C4-2B (cell line): ENCODE measurements around the gene IFI44L.

Experiments used
- ZFX ChIP-seq: fragments of 450-650 bp; IDR thresholded peaks from 2 replicates; pipeline ENCODE4 v1.6.1; 2017
- TF ChIP-seq, protein P1 (sequence below): fragments of 450-650 bp; conservative IDR thresholded peaks from 2 replicates; pipeline ENCODE4 v1.5.1; 2017; ENCODE audit warnings: mild to moderate bottlenecking

- TF ChIP-seq, protein P1, sequence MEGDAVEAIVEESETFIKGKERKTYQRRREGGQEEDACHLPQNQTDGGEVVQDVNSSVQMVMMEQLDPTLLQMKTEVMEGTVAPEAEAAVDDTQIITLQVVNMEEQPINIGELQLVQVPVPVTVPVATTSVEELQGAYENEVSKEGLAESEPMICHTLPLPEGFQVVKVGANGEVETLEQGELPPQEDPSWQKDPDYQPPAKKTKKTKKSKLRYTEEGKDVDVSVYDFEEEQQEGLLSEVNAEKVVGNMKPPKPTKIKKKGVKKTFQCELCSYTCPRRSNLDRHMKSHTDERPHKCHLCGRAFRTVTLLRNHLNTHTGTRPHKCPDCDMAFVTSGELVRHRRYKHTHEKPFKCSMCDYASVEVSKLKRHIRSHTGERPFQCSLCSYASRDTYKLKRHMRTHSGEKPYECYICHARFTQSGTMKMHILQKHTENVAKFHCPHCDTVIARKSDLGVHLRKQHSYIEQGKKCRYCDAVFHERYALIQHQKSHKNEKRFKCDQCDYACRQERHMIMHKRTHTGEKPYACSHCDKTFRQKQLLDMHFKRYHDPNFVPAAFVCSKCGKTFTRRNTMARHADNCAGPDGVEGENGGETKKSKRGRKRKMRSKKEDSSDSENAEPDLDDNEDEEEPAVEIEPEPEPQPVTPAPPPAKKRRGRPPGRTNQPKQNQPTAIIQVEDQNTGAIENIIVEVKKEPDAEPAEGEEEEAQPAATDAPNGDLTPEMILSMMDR: no peak
- TF ChIP-seq ZFX: no peak
Observed at GRCh38 chr1:78687914-78688313, 67.7 kb downstream of the IFI44L start.
